ENCODE results near the gene SNN.

Gene SNN

DNA sequence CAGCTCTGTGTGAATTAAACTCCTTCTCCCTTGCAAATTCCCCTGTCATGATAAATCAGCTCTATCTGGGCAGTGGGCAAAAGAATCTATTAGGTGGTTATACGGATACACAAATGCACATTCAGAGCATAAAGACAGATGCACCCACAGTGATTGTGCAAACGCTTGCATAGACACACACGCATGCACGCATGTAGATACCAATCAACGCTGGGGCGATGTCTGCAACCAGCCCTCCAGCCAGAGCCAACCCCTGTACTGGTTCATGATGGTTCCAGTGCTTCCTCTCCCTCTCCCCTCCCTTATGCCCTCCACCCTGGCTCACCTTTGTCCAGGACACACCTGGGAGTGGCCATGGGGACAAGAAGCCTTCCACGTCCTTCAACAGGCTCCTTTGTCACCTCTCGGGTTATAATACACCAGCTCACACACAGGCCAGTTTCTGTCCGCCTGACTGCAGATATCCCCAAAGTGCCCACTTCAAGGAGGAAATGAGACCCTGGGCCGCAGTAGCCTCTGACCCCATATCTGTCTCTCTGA is 33.1 kb upstream of the SNN start:
- no peak for DNase-seq (ENCODE audit: low read depth in 1 of 2, low spot score in 1 of 2)

DNA sequence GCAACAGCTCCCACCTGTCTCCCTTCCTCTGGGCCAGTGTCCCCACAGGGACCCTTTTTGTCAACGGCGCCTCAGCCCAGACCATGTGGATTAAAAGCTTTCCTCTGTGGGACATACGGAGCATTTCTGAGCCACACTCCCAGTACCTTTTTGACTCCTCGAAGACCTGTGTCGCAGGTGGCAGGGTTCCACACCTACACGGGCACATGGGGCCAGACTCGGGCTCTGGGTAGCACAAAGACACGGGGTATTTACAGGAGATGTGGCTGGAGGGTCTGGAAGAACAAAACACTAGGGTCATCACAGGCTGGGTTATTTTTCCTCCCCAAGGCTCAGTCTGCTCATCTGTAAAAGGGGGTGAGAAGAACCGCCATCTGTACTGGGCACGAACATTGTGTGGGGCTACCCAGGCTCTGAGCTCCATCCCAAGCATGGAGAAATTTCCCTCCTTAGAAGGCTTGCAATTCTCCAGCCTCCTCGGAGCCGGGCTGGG is 32.5 kb upstream of the SNN start:
- DNase-seq (ENCODE audit: low read depth in 1 of 2, low spot score in 1 of 2): no peak

DNA sequence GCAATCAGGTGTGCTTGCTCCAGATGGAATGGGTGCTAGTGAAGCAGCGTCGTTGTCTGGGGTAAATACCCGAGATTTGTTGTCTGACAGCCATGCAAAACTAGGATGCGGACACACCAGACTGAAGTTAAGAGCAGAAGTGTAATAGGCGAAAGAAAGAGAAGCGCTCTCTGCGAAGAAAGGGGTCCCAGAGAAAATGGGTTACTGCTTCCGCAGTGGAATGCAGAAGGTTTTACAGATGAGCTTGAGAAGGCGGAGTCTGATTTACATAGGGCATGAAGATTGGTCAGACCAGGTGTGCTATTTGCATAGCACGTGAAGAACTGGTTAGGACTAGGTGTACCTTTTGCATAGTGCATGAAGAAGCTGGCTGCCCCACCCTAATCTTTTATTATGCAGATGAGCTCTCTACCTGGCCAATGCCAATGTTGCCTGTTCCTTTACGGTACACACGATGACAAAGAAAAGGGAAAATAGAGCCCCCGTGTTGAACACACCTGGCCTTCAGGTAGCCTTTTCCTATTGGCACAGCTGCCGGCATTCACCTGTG is 32.0 kb upstream of the SNN start:
- DNase-seq (ENCODE audit: low read depth in 1 of 2, low spot score in 1 of 2): no peak

DNA sequence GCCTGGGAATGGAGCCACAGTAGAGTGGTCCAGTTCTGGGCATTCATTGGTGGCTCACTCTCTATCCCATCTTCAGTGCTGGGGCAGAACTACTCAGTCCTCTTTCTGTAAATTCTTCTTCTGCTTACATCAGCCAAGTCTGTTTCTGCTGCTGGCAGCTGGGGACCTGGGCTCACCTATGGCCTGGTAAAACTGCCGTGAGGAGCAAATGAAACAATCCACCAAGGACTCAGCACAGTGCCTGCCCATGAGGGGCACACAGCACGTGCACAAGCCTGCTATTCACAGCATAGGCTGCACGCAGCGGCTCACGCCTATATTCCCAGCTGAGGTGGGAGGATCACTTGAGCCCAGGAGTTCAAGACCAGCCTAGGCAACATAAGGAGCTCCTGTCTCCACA is 30.9 kb upstream of the SNN start:
- no peak for DNase-seq (ENCODE audit: low read depth in 1 of 2, low spot score in 1 of 2)

DNA sequence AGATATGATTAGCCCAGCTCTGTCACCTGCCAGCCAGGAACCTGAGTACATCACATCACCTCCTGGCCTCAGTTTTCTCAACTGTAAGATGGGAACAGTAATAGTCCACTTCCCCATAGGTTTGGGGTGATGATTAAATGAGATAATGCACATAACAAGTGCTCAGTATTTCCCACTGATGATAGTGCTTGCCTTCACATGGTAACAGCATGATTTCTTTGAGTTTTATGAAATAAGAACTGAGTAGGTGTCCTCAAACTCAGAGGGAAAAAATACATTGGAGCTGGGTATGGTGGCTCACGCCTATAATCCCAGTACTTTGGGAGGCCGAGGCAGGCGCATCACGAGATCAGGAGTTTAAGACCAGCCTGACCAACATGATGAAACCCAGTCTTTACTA is 30.1 kb upstream of the SNN start:
- no peak for DNase-seq (ENCODE audit: low read depth in 1 of 2, low spot score in 1 of 2)

DNA sequence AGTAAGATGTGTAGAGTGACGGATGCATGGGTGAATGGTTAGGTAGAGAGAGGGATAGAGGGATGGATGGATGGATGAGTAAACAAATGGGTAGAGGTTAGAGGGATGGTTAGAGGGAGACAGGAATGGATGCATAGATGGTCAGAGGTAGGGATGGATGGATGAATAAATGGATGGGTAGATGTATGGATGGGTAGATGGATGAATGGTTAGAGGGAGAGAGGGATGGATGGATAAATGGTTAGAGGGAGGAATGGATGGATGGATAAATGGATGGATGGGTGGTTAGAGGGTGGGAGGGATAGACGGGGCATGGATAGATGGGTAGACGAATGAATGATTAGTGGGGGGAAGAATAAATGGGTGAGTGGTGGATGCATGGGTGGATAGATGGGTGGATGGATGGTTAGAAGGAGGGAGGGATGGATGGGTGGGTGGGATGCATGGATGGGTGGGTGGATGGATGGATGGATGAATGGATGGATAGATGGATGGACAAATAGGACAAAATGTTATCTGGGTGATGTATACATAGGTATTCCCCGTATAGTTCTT is 29.2 kb upstream of the SNN start:
- no peak for DNase-seq (ENCODE audit: low read depth in 1 of 2, low spot score in 1 of 2)

DNA sequence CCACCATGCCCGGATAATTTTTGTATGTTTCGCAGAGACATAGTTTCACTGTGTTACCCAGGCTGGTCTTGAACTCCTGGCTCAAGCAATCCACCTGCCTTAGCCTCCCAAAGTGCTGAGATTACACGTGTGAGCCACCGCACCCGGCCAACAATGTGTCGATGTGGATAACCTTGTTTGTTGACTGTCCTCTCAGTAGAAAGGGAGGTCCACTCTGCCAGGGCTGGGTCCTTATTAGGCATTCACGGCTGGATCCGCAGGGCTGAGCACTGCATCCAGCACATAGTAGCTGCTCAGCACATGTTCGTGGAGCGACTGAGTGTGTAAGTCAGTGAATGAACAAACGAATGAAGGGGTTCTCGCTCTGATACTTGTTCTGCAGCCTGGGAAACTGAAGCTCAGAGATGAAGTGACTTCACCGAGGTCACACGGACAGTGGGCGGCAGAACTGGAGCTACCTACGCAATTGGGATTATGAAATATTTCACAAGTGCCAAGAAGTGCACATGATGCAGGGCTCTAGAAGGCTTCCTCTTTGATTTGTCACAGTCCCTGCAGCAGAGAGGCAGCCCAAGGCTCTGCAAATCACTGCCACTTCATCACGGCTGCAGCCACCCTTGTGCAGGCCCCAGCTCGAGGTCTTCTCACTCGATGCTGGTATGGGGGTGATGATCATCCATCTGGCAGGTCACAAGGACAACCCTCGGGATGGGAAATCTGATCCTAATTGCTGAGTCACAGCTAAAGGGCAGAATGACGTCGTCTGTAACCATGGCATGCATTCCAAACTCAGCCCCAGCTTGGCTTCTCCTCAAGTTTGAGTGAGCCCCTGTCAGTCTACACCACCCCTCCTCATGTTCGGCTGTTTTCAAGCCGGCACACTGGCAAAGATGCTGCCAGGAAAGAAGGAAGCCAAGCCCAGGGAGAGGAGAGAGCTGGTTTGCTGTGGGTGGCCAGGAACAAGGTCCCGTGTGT is 28.0 kb upstream of the SNN start:
- no peak for DNase-seq (ENCODE audit: low read depth in 1 of 2, low spot score in 1 of 2)

DNA sequence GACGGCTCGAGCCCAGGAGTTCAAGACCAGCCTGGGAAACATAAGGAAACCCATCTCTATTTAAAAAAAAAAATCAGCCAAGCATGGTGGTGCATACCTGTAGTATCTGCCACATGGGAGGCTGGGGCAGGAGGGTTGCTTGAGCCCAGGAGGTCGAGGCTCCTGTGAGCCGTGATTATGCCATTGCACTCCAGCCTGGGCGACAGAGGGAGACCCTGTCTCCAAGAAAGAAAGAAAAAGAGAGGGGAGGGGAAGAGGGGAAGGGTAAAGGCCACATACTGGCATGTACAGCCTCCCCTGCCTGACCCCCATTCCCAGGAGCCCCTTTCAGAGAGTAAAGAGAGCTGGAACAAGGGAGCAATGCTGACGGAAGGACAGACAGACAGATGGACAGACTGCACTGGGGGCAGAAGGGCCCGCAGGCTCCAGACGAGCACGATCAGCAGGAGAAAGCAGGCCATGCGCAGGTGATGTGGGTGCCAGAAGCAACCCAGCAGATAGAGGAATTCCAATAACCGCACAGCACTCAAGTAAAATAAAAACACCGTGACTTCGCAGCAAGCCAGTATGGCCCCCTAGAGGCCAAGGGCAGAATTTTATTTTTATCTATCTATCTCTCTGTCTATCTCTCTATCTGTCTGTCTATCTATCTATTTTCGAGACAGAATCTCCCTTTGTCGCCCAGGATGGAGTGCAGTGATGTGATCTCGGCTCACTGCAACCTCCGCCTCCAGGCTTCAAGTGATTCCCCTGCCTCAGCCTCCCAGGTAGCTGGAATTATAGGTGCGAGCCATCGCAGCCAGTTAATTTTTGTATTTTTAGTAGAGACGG is 27.1 kb upstream of the SNN start:
- no peak for DNase-seq (ENCODE audit: low read depth in 1 of 2, low spot score in 1 of 2)

DNA sequence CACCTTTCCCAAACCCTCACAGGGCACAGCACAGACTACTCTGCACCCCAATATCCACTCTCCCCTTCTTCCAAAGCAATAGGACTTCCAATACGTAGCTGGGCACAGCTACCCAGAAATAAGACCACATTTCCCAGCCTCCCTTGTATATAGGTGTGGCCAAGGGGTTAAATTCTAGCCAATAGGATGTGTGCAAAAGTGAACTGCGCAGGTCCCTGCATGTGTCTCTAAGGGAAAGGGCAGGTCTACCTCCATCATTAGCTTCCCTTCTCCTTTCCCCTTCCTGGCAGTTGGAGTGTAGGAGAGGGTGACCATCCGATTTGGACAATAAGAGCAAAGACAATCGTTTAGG is 25.5 kb upstream of the SNN start:
- no peak for DNase-seq (ENCODE audit: low read depth in 1 of 2, low spot score in 1 of 2)

DNA sequence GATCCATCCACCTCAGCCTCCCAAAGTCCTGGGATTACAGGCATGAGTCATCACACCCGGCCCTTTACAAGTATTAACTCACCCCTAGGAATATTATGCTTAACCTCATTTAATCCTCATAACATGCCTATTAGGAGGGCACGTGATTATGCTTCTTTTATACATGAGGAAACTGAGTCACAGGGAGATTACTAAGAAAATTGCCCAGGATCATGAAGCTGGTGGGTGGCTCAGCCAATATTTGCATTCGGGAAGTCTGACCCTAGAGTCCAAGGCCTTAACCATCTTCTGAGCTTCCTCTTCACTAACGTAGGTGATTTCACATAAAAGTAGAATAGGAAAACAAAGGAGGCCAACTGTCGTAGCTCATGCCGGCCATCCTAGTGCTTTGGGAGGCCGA is 19.0 kb upstream of the SNN start:
- no peak for DNase-seq (ENCODE audit: low read depth in 1 of 2, low spot score in 1 of 2)

DNA sequence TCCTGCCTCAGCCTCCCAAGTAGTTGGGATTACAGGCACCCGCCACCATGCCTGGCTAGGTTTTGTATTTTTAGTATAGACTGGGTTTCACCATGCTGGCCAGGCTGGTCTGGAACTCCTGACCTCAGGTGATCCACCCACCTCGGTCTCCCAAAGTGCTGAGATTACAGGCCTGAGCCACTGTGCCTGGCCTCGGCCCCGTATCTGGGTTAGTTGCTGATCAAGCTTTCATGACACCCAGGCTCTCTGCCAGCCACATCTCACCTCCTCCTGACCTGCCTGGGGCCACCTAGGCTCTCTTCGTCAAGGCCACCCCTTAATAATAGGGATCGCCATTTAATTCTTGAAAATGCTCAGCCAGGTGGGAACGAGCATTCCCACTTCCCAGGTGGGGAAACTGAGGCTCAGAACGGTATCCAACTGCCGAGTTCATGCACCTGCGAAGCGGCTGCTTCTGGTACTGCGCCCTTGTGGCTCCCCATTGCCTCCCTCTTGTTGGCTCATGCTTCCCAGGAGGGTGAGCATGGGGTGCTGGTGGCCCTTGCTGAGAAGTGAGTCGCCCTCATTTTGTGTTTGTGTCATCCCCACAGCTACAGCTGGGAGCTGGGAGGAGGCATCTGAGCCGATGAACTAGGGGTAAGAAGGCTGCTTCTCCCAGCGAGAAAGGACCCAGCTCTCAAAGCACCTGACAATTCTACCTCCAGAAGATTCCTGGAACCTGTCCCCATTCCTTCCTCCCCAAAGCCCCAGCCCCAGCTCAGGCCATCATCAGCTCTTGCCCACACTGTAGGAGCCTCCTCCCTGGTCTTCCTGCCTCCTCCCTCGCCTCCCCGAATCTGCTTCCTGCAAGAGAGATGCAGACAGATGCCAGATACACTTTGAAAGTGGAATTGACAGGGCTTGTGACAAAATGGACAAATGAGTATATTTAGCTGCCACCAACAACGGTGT is 17.3 kb upstream of the SNN start:
- DNase-seq (ENCODE audit: low read depth in 1 of 2, low spot score in 1 of 2): no peak

DNA sequence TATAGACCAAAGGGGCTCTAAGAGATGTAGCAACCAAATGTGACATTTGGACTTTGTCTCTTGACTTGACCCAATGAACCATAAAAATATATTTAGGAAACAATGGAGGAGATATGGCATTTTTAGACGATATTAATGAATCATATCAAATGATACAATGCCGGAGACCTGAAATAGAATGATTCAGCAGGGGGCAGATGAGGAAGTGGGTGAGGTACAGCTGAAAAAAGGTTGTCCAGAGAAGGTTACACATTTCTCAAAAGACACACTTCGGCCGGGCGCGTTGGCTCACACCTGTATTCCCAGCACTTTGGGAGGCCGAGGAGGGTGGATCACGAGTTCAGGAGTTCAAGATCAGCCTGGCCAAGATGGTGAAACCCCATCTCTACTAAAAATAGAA is 16.5 kb upstream of the SNN start:
- no peak for DNase-seq (ENCODE audit: low read depth in 1 of 2, low spot score in 1 of 2)

DNA sequence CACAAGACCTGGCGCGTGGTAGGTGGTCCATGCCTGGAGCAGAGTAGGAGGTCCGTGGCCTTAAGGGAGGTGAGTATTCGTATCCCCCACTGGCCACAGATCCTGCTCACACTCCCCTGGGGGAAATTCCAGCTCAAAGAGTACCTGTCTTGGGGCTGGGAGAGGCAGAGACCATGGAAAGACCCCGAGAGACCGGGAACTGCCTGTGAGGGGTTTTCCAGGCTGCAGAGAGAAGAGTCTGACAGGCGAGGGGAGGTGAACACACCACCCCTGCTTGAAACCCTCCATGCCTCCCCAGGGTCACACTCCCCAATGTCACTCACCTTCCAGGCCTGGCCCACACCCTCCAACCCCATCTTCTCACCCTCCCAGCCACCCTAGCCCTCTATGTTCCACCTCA is 12.6 kb upstream of the SNN start:
- DNase-seq (ENCODE audit: low read depth in 1 of 2, low spot score in 1 of 2): no peak

DNA sequence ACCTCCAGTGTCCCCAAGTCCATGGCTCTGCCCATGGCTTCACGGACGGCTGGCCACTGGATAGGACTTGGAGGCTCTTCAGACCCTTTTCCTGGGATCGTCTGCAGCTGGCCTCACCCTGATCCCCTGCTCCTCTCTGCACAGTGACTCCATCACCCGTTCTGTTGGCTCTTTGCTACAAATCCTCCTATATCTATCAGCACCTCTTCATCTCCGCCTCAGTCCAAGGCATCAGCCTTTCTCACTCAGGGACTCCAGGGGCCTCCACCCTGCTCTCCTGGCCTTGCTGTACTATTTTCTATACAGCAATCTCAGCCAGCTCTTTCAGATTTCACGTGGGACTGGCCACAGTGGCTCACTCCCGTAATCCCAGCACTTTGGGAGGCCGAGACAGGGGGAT is 10.7 kb upstream of the SNN start:
- DNase-seq (ENCODE audit: low read depth in 1 of 2, low spot score in 1 of 2): no peak

DNA sequence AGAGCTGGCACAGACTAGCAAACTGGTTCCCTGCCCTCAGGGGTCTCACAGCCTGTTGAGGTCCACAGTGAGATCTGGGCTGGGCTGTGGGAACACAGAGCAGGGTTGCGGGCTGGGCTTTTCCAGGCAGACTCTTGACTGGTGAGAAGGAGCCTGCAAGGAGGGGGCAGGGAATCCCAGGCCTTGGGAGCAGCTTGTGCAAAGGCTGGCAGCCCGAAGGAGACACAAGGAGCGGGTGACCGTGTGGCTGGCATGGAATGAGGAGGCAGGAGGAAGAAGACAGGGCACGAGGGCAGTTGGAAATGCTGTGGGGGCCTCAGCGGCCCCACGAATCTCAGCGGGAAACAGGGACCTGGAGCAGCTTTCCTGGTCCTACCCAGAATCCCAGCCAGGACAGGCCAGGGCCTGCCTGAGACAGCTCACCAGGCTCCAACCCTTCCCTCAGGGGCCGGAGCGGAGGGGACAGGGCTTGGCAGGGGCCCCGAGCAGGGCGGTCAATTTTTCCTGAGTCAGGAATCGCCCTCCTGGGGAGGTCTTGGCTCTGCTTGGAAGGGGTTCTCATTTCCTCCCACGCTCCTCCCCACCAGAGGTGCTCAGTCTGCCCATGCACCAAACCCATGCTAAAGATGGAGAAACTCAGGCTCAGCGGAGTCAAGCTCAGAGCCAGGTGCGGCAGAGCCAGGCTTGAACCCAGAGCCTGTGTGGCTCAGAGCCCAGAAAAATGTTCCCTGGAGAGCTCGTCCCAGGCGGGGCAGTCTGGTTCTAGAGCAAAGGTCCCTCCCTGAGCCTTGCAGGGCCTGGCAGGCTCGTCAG is 9.2 kb upstream of the SNN start:
- no peak for DNase-seq (ENCODE audit: low read depth in 1 of 2, low spot score in 1 of 2)

DNA sequence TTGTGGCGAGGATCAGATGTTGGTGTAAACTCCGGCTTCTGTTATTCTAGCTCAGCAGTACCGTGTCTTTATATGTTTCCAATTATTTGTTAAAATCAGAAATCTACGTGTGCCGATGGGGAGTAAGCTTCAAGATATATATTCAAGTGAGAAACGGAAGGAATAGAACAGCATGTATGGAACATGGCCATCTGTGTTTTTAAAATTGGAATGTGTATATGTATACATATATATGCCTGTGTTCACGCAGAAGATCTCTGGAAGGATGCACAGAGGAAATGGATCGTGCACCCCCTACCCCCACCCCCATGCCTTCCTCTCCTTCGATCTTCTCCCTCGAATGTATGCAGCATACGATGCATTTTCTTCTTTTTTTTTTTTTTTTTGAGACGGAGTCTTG is 7.7 kb upstream of the SNN start:
- DNase-seq (ENCODE audit: low read depth in 1 of 2, low spot score in 1 of 2): no peak

DNA sequence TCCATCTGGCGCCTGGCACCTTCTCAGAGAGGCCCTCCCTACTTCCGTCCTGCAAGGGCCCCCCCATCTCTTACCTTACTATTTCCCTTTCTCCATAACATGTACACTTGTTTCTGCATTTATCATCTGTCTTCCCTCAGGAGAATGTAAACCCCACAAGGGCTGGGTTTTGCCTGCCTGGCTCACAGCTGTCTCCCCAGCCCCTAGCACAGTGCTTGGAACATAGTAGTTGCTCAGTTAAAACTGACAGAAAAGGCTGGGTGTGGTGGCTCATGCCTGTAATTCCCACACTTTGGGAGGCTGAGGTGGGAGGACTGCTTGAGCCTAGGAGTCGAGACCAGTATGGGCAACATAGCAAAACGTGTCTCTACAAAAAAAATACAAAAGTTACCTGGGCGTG is 5.7 kb upstream of the SNN start:
- DNase-seq (ENCODE audit: low read depth in 1 of 2, low spot score in 1 of 2): no peak

DNA sequence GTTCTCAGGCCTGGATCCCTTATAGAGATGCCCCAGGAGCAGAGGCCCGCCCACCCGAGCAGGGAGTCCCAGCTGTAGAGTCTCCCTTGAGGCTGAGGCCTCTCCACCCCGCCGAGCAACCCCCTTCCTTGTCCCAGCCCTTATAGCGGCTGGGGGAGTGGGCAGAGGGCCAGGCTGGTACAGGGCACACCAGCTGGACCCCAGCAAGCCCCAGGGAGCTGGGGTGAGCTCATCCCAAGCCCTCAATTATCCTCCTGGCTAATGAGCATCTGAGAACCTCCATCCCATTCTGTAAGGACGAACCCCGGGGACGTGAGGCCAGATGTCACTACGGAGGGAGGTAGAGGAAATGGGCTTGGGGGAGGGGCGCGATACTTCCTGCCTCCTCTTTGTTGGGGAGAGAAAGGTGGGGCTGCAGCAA is 3.2 kb upstream of the SNN start:
- DNase-seq (ENCODE audit: low read depth in 1 of 2, low spot score in 1 of 2): no peak
